ENCODE data around the gene SEMA3D. TPM values are rescaled to one million over a fixed set of nuclear protein-coding genes. Genes with fewer than 3 reads are reported as not detected.

SEMA3D gene
- total RNA-seq, 1 experiment from 2014 or later: 1.4 TPM

GRCh38 chr7:85095366-85095765 is 91.5 kb downstream of the SEMA3D start:
- ChIA-PET CTCF (no interaction called here), POLR2A (no interaction called here), RAD21 (ENCODE audit: low non-redundant PET in 1 of 2, low total read pairs in 2 of 2, uncharacterized antibody in 2 of 2, unreplicated experiment in 2 of 2) (no interaction called here)
- no peaks in the 10 kb centered on the region for H3K9me2 ChIP-seq (ENCODE audit: insufficient read depth)
- no TSS peak for BruUV-seq (replicated peaks)
- intact Hi-C loops (cut with micrococcal nuclease): no loop called here
- no peaks in the 10 kb centered on the region for H3K9me3 ChIP-seq (ENCODE audit: control insufficient read depth in 1 of 2, insufficient read depth in 1 of 2, low read depth in 1 of 2, low read length in 2 of 2)
- H3K27me3 ChIP-seq (ENCODE audit: insufficient read depth, low read length): no peaks in the 10 kb centered on the region
- H3K9ac ChIP-seq (ENCODE audit: low read length): no peak overlapping the region
- no peaks in the 10 kb centered on the region for H3K79me2 ChIP-seq (ENCODE audit: insufficient read depth, low read length)
- H3K4me3 ChIP-seq (replicated peaks in 1 of 2; ENCODE audit: low read depth in 1 of 2, low read length in 2 of 2): no peak overlapping the region
- no peaks in the 10 kb centered on the region for H3K4me1 ChIP-seq (ENCODE audit: control insufficient read depth in 1 of 2, insufficient read depth in 2 of 2, low read length in 2 of 2)
- H4K20me1 ChIP-seq (ENCODE audit: insufficient read depth): no peaks in the 10 kb centered on the region
- TF ChIP-seq EZH2 (IDR thresholded peaks at IDR 0.05) (no peak), YY1 (IDR thresholded peaks at IDR 0.05; ENCODE audit: extremely low read depth, insufficient replicate concordance, low read depth, low read length) (no peak), ZBTB33 (IDR thresholded peaks at IDR 0.05; ENCODE audit: extremely low read depth, insufficient replicate concordance, low read length) (no peak), JUND (IDR thresholded peaks at IDR 0.05) (no peak), CEBPB (IDR thresholded peaks at IDR 0.05; ENCODE audit: low read depth) (no peak), EGR1 (IDR thresholded peaks at IDR 0.05; ENCODE audit: low read depth) (no peak), CBX3 (IDR thresholded peaks at IDR 0.05; ENCODE audit: low read depth) (no peak), POLR2AphosphoS5 (IDR thresholded peaks at IDR 0.05; ENCODE audit: low read depth, low read length) (no peak)
- no peak overlapping the region for H2AFZ ChIP-seq (ENCODE audit: low read depth, low read length, poor library complexity, severe bottlenecking)
- H3K36me3 ChIP-seq (ENCODE audit: control insufficient read depth in 1 of 2, insufficient read depth in 2 of 2, low read length in 2 of 2): no peaks in the 10 kb centered on the region
- H3K4me2 ChIP-seq (ENCODE audit: low read length): no peak overlapping the region
- no peak for ATAC-seq
- DNase-seq (ENCODE audit: low read depth, low spot score): no peak
- H3K27ac ChIP-seq (ENCODE audit: low read depth, low read length): no peak overlapping the region

- Histone ChIP-seq H3K4me2 (ENCODE audit: low read length) (no peak overlapping the region), H3K79me2 (ENCODE audit: insufficient read depth, low read length) (no peaks in the 10 kb centered on the region), H2AFZ (ENCODE audit: low read depth, low read length, poor library complexity, severe bottlenecking) (no peak overlapping the region), H3K27me3 (ENCODE audit: insufficient read depth, low read length) (no peaks in the 10 kb centered on the region), H3K9me2 (ENCODE audit: insufficient read depth) (no peaks in the 10 kb centered on the region), H3K27ac (ENCODE audit: low read depth, low read length) (no peak overlapping the region), H3K9ac (ENCODE audit: low read length) (no peak overlapping the region), H3K4me3 (replicated peaks in 1 of 2; ENCODE audit: low read depth in 1 of 2, low read length in 2 of 2) (no peak overlapping the region), H4K20me1 (ENCODE audit: insufficient read depth) (no peaks in the 10 kb centered on the region), H3K9me3 (ENCODE audit: control insufficient read depth in 1 of 2, insufficient read depth in 1 of 2, low read depth in 1 of 2, low read length in 2 of 2) (no peaks in the 10 kb centered on the region), H3K36me3 (ENCODE audit: control insufficient read depth in 1 of 2, insufficient read depth in 2 of 2, low read length in 2 of 2) (no peaks in the 10 kb centered on the region), H3K4me1 (ENCODE audit: control insufficient read depth in 1 of 2, insufficient read depth in 2 of 2, low read length in 2 of 2) (no peaks in the 10 kb centered on the region)
- DNase-seq (ENCODE audit: low read depth, low spot score) (no peak), ATAC-seq (no peak)
- CTCF ChIA-PET: no interaction called here
- POLR2A ChIA-PET: no interaction called here
- intact Hi-C loops (cut with micrococcal nuclease): no loop called here
- no TSS peak for BruUV-seq (replicated peaks)
- RAD21 ChIA-PET (ENCODE audit: low non-redundant PET in 1 of 2, low total read pairs in 2 of 2, uncharacterized antibody in 2 of 2, unreplicated experiment in 2 of 2): no interaction called here
- TF ChIP-seq ZBTB33 (IDR thresholded peaks at IDR 0.05; ENCODE audit: extremely low read depth, insufficient replicate concordance, low read length): no peak
- TF ChIP-seq ELF1 (IDR thresholded peaks at IDR 0.05; ENCODE audit: borderline replicate concordance, low read depth): no peak
- no peak for TF ChIP-seq CBX3 (IDR thresholded peaks at IDR 0.05; ENCODE audit: low read depth)
- no peak for TF ChIP-seq ZFX (IDR thresholded peaks at IDR 0.05)
- no peak for TF ChIP-seq REST (IDR thresholded peaks at IDR 0.05; ENCODE audit: low read depth)
- TF ChIP-seq RAD21 (IDR thresholded peaks at IDR 0.05; ENCODE audit: low read depth): no peak
- no peak for TF ChIP-seq SP1 (IDR thresholded peaks at IDR 0.05; ENCODE audit: low read depth)
Measured at GRCh38 chr7:85094046-85094725, 92.7 kb downstream of the SEMA3D start.
